Esophagus muscularis mucosa (tissue), 4 donors: ENCODE data around the gene HHIPL1. TPM values are rescaled to one million over a fixed set of nuclear protein-coding genes. Genes with fewer than 3 reads are reported as not detected.

Source experiments
- DNase-seq: peaks from one replicate; pipeline ENCODE4 v3.0.0-alpha.2; 2017; ENCODE audit errors: extremely low spot score
- H3K27ac ChIP-seq, 4 donors: fragments of 200-600 bp; sonication (generic); replicated peaks in 1 of 4; 1 replicate in 3 of 4; 2 replicates in 1 of 4; pipeline ENCODE4 v1.5.1; 2016 to 2019; ENCODE audit warnings: mild to moderate bottlenecking in 1 of 4
- H3K27me3 ChIP-seq, 4 donors: fragments of 200-600 bp; sonication (generic); one replicate each; pipeline versions ENCODE4 v1.5.1 to v1.6.0; 2016 to 2019
- H3K36me3 ChIP-seq, 4 donors: fragments of 200-600 bp; sonication (generic); one replicate each; pipeline ENCODE4 v1.5.1; 2016 to 2019
- H3K4me1 ChIP-seq, 4 donors: fragments of 200-600 bp; sonication (generic); one replicate each; pipeline ENCODE4 v1.5.1; 2016 to 2019
- H3K4me3 ChIP-seq, 4 donors: fragments of 200-600 bp; sonication (generic); 1 replicate in 2 of 4; 2 replicates in 2 of 4; pipeline ENCODE4 v1.5.1; 2016 to 2019; ENCODE audit warnings: mild to moderate bottlenecking in 4 of 4, moderate library complexity in 1 of 4
- H3K9me3 ChIP-seq, 4 donors: fragments of 200-600 bp; sonication (generic); 1 replicate in 3 of 4; 2 replicates in 1 of 4; pipeline ENCODE4 v1.5.1; 2016 to 2019
- EP300 ChIP-seq: sonication (generic); formaldehyde crosslinking; IDR thresholded peaks from one replicate; pipeline ENCODE4 v1.6.1; 2017; ENCODE audit warnings: antibody characterized with exemption
- POLR2A ChIP-seq: fragments of 450-650 bp; IDR thresholded peaks from one replicate; pipeline ENCODE4 v1.6.1; 2017; ENCODE audit warnings: antibody characterized with exemption, moderate library complexity, mild to moderate bottlenecking, low read depth
- POLR2AphosphoS5 ChIP-seq, 2 donors: sonication (generic); formaldehyde crosslinking; IDR thresholded peaks; one replicate each; pipeline ENCODE4 v1.6.1; 2017; ENCODE audit warnings: antibody characterized with exemption in 2 of 2
- WGBS: methylation state at CpG from one replicate; pipeline ENCODE4 v1.1.5; 2018; 5-methylcytosine and 5-hydroxymethylcytosine counted together
- intact Hi-C: fragments of 100-400 bp; cut with DNase I; formaldehyde crosslinking; loops from one replicate; pipeline ENCODE4 v1.15.1; 2023
- total RNA-seq, 4 donors: library from RNA; depleted of rRNA; stranded (reverse); fragments of >200 nt; gene quantifications; one replicate each; pipeline versions ENCODE4 v1.1.0 to v1.2.1, GENCODE V29; 2016
- TF ChIP-seq, protein P1 (sequence below), 3 experiments: fragments of 200-600 bp in 2 of 3; fragments of 450-650 bp in 1 of 3; sonication (generic) in 2 of 3; IDR thresholded peaks; one replicate each; pipeline ENCODE4 v1.5.1; 2017 to 2019; ENCODE audit warnings: antibody characterized with exemption in 3 of 3, mild to moderate bottlenecking in 2 of 3, moderate library complexity in 1 of 3

HHIPL1 gene
- total RNA-seq, 4 donors from 2014 or later, result 4.2 to 9.1 (median 5.9) TPM

DNA sequence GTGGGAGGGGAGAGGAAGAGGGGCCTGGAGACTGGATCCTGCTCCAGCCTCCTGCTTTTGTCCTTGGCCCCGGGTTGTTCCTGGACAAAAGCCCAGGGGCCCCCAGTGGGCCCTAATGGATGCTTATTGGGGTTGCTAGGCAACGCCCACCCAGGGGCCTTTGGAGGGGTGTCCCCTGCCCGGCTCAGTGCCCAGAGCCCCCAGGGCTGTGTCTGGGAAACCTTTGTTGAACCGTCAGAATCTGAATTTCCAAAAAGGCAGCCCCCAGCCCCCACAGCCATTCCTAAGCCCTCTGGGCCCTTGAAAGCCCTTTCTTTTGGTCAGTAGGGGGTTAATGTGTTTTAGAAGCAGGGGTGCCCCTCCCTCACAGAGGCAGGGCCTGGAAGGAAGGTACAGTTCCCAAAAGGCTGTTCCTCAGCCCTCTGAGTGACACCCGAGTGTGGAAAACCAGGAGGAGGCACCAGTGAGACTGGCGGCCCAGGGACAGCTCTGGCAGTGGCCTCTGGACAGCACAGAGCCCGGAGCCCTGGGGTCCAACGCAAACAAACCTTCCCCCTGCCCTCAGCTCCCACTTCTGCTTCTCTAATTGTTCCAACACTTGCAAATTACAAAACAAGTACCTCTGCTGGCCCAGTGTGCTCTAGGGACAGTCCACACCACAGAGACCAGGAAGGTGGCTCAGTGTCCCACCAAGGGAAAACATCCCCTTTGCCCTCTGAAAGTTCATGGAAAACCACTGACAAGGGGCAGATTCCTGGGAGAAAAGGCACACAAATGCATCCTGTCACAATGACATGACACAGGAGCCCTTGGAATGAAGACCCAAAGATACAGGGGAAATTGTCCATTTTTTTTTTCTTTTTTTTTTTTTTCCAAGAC lies 19.4 kb downstream of the HHIPL1 start:
- Histone ChIP-seq H3K27me3 (peaks cover 0 to 26% (median 3%) of the 10 kb centered on the region in 4 donors), H3K36me3 (peaks cover 0 to 61% (median 15%) of the 10 kb centered on the region in 4 donors), H3K4me3 (no peak overlapping the region), H3K9me3 (no peaks in the 10 kb centered on the region), H3K4me1 (peaks cover 6 to 14% (median 11%) of the 10 kb centered on the region in 4 donors), H3K27ac (no peak overlapping the region)
- no peak for DNase-seq
- 73% methylated on average over 3 of the region's 8 CpGs for WGBS
- TF ChIP-seq POLR2A, result no peak
- TF ChIP-seq POLR2AphosphoS5 (IDR thresholded peaks at IDR 0.05), result no peak
- TF ChIP-seq, protein P1, sequence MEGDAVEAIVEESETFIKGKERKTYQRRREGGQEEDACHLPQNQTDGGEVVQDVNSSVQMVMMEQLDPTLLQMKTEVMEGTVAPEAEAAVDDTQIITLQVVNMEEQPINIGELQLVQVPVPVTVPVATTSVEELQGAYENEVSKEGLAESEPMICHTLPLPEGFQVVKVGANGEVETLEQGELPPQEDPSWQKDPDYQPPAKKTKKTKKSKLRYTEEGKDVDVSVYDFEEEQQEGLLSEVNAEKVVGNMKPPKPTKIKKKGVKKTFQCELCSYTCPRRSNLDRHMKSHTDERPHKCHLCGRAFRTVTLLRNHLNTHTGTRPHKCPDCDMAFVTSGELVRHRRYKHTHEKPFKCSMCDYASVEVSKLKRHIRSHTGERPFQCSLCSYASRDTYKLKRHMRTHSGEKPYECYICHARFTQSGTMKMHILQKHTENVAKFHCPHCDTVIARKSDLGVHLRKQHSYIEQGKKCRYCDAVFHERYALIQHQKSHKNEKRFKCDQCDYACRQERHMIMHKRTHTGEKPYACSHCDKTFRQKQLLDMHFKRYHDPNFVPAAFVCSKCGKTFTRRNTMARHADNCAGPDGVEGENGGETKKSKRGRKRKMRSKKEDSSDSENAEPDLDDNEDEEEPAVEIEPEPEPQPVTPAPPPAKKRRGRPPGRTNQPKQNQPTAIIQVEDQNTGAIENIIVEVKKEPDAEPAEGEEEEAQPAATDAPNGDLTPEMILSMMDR (IDR thresholded peaks at IDR 0.05), result no peak
- no peak for TF ChIP-seq EP300
- intact Hi-C loops, result no loop called here

DNA sequence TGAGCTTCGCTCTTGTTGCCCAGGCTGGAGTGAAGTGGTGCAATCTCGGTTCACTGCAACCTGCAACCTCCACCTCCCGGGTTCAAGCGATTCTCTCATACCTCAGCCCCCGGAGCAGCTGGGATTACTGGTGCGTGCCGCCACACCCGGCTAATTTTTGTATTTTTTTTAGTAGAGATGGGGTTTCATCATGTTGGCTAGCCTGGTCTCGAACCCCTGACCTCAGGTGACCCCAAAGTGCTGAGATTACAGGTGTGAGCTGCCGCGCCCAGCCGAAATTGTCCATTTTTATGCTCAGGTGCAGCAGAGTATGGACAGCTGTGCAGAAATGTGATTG lies 20.0 kb downstream of the HHIPL1 start:
- H3K27me3 ChIP-seq, result peaks cover 0 to 20% (median 2%) of the 10 kb centered on the region in 4 donors
- intact Hi-C loops, result no loop called here
- no peak for DNase-seq
- H3K36me3 ChIP-seq, result peaks cover 0 to 64% (median 15%) of the 10 kb centered on the region in 4 donors
- no peaks in the 10 kb centered on the region for H3K9me3 ChIP-seq
- peaks cover 3 to 8% (median 5%) of the 10 kb centered on the region in 4 donors for H3K4me1 ChIP-seq
- TF ChIP-seq EP300 (no peak), POLR2A (no peak)
- TF ChIP-seq, protein P1 (IDR thresholded peaks at IDR 0.05), result no peak
- 76% methylated on average over 10 of the region's 12 CpGs for WGBS
- H3K4me3 ChIP-seq, result no peak overlapping the region
- no peak overlapping the region for H3K27ac ChIP-seq

GRCh38 chr14:99666533-99666932 lies 21.6 kb downstream of the HHIPL1 start:
- no peak for DNase-seq
- 63% methylated on average over 5 of the region's 6 CpGs for WGBS
- Histone ChIP-seq H3K4me3 (no peak overlapping the region), H3K27me3 (peaks cover 0 to 7% (median 0%) of the 10 kb centered on the region in 4 donors), H3K4me1 (no peaks in the 10 kb centered on the region), H3K27ac (no peak overlapping the region), H3K9me3 (no peaks in the 10 kb centered on the region), H3K36me3 (peaks cover 0 to 63% (median 14%) of the 10 kb centered on the region in 4 donors)
- intact Hi-C loops, result no loop called here
- TF ChIP-seq, protein P1 (IDR thresholded peaks at IDR 0.05), result no peak
- TF ChIP-seq POLR2A, result no peak
- no peak for TF ChIP-seq EP300
- TF ChIP-seq POLR2AphosphoS5 (IDR thresholded peaks at IDR 0.05), result no peak

- H3K36me3 ChIP-seq, result peaks cover 0 to 57% (median 14%) of the 10 kb centered on the region in 4 donors
- no peak for DNase-seq
- H3K4me1 ChIP-seq, result no peaks in the 10 kb centered on the region
- TF ChIP-seq, protein P1 (IDR thresholded peaks at IDR 0.05), result no peak
- TF ChIP-seq POLR2A (no peak), EP300 (no peak), POLR2AphosphoS5 (IDR thresholded peaks at IDR 0.05) (no peak)
- H3K4me3 ChIP-seq, result no peak overlapping the region
- intact Hi-C loops, result no loop called here
- 71% methylated on average over 2 of the region's 2 CpGs for WGBS
- H3K27me3 ChIP-seq, result peaks cover 0 to 2% (median 0%) of the 10 kb centered on the region in 4 donors
- H3K27ac ChIP-seq, result no peak overlapping the region
- H3K9me3 ChIP-seq, result no peaks in the 10 kb centered on the region
Observed at GRCh38 chr14:99667045-99667444, 22.1 kb downstream of the HHIPL1 start.
